DLD1 (cell line): ENCODE measurements around the gene ARHGAP12.

Source experiments
- in situ Hi-C: cut with HindIII; loops from 2 replicates; pipeline ENCODE4 v1.10.0; 2017; ENCODE audit warnings: low sequenced_read_pairs

ARHGAP12 gene

GRCh38 chr10:31952066-31952465 is 23.4 kb upstream of the ARHGAP12 start:
- in situ Hi-C loops, result loop anchor here (10.0 to 25.0 kb wide), 2 partner anchors 83 to 115 kb away; no protein-coding TSS in a partner anchor

- in situ Hi-C loops, result no loop called here
Observed at GRCh38 chr10:31949266-31949665, 20.6 kb upstream of the ARHGAP12 start.

GRCh38 chr10:31948021-31948420 is 19.4 kb upstream of the ARHGAP12 start:
- in situ Hi-C loops, result no loop called here

- in situ Hi-C loops, result no loop called here
Observed at GRCh38 chr10:31947144-31947926, 18.7 kb upstream of the ARHGAP12 start.

- in situ Hi-C loops, result no loop called here
Observed at GRCh38 chr10:31945392-31945791, 16.8 kb upstream of the ARHGAP12 start.

- in situ Hi-C loops, result no loop called here
Observed at GRCh38 chr10:31944071-31944433, 15.4 kb upstream of the ARHGAP12 start.

GRCh38 chr10:31942892-31943291 is 14.3 kb upstream of the ARHGAP12 start:
- in situ Hi-C loops, result no loop called here

- in situ Hi-C loops, result no loop called here
Observed at GRCh38 chr10:31942435-31942834, 13.8 kb upstream of the ARHGAP12 start.

GRCh38 chr10:31940839-31941653 is 12.4 kb upstream of the ARHGAP12 start:
- in situ Hi-C loops, result no loop called here

GRCh38 chr10:31939797-31940708 is 11.4 kb upstream of the ARHGAP12 start:
- in situ Hi-C loops, result no loop called here

GRCh38 chr10:31937371-31937770 is 8.7 kb upstream of the ARHGAP12 start:
- in situ Hi-C loops, result no loop called here

- in situ Hi-C loops, result no loop called here
Observed at GRCh38 chr10:31936933-31937332, 8.3 kb upstream of the ARHGAP12 start.

- in situ Hi-C loops, result no loop called here
Observed at GRCh38 chr10:31936086-31936485, 7.5 kb upstream of the ARHGAP12 start.

GRCh38 chr10:31935678-31936077 is 7.0 kb upstream of the ARHGAP12 start:
- in situ Hi-C loops, result no loop called here

GRCh38 chr10:31932838-31933237 is 4.2 kb upstream of the ARHGAP12 start:
- in situ Hi-C loops, result no loop called here

- in situ Hi-C loops, result no loop called here
Observed at GRCh38 chr10:31930856-31931255, 2.2 kb upstream of the ARHGAP12 start.

- in situ Hi-C loops, result no loop called here
Observed at GRCh38 chr10:31930023-31930751, 1.6 kb upstream of the ARHGAP12 start.

- in situ Hi-C loops, result no loop called here
Observed at GRCh38 chr10:31929261-31930022, 811 bp upstream of the ARHGAP12 start.

GRCh38 chr10:31927884-31928548 is 615 bp downstream of the ARHGAP12 start:
- in situ Hi-C loops, result no loop called here
